Neural progenitor cell (in vitro differentiated cells): ENCODE measurements around the gene SLC11A2.

Experiments used
- CTCF ChIP-seq: fragments of 200-600 bp; sonication (generic); IDR thresholded peaks from 2 replicates; pipeline ENCODE4 v1.5.1; 2017; ENCODE audit warnings: antibody characterized with exemption, mild to moderate bottlenecking
- EZH2 ChIP-seq: fragments of 200-600 bp; sonication (generic); IDR thresholded peaks from 2 replicates; pipeline ENCODE4 v1.6.1; 2017; ENCODE audit warnings: antibody characterized with exemption, mild to moderate bottlenecking, moderate library complexity
- EZH2phosphoT487 ChIP-seq: fragments of 200-600 bp; sonication (generic); IDR thresholded peaks from 2 replicates; pipeline ENCODE4 v1.6.1; 2017; ENCODE audit warnings: antibody characterized with exemption

- TF ChIP-seq CTCF = no peak
- TF ChIP-seq EZH2phosphoT487 = no peak
- no peak for TF ChIP-seq EZH2
Observed at GRCh38 chr12:50981319-50982239, 44.6 kb downstream of the SLC11A2 start.
